Smooth muscle cell (in vitro differentiated cells): Measurements from ENCODE around the gene DYNC1LI2. TPM values are rescaled to one million over a fixed set of nuclear protein-coding genes. Genes with fewer than 3 reads are reported as not detected.

Source experiments
- DNase-seq: peaks from one replicate; lab custom pipeline; 2025; ENCODE audit not compliant: unreplicated experiment; lab: John Stamatoyannopoulos, UW
- H2AFZ ChIP-seq: fragments of 200-600 bp; sonication (generic); 2 replicates; pipeline ENCODE4 v1.6.0; 2016; ENCODE audit warnings: antibody characterized with exemption, low read depth, mild to moderate bottlenecking
- H3F3A ChIP-seq: fragments of 200-600 bp; sonication (generic); 2 replicates; pipeline ENCODE4 v1.6.0; 2017; ENCODE audit warnings: antibody characterized with exemption, low read depth
- H3K27ac ChIP-seq: fragments of 200-600 bp; sonication (generic); 2 replicates; pipeline ENCODE4 v1.5.1; 2016; ENCODE audit warnings: low read depth, mild to moderate bottlenecking
- H3K27me3 ChIP-seq: fragments of 200-600 bp; sonication (generic); 2 replicates; pipeline ENCODE4 v1.6.1; 2016; ENCODE audit warnings: low read depth, mild to moderate bottlenecking
- H3K36me3 ChIP-seq: fragments of 200-600 bp; sonication (generic); 2 replicates; pipeline ENCODE4 v1.5.1; 2016; ENCODE audit warnings: low read depth
- H3K4me1 ChIP-seq: fragments of 200-600 bp; sonication (generic); 2 replicates; pipeline ENCODE4 v1.5.1; 2016; ENCODE audit warnings: low read depth
- H3K4me2 ChIP-seq: fragments of 200-600 bp; sonication (generic); 2 replicates; pipeline ENCODE4 v1.6.0; 2016; ENCODE audit warnings: mild to moderate bottlenecking
- H3K4me3 ChIP-seq: fragments of 200-600 bp; sonication (generic); 2 replicates; pipeline ENCODE4 v1.5.1; 2016; ENCODE audit warnings: mild to moderate bottlenecking
- H3K79me2 ChIP-seq: fragments of 200-600 bp; sonication (generic); 2 replicates; pipeline ENCODE4 v1.6.0; 2016; ENCODE audit warnings: low read depth, mild to moderate bottlenecking
- H3K9ac ChIP-seq: fragments of 200-600 bp; sonication (generic); 2 replicates; pipeline ENCODE4 v1.6.0; 2016; ENCODE audit warnings: low read depth
- H3K9me3 ChIP-seq: fragments of 200-600 bp; sonication (generic); replicated peaks from 2 replicates; pipeline ENCODE4 v1.5.1; 2016; ENCODE audit warnings: low read depth
- H4K20me1 ChIP-seq: fragments of 200-600 bp; sonication (generic); 2 replicates; pipeline ENCODE4 v1.6.0; 2016; ENCODE audit warnings: low read depth
- CTCF ChIP-seq: fragments of 200-600 bp; sonication (generic); IDR thresholded peaks from 2 replicates; pipeline ENCODE4 v1.5.1; 2017; ENCODE audit warnings: borderline replicate concordance, mild to moderate bottlenecking, antibody characterized with exemption; ENCODE audit not compliant: insufficient read depth, poor library complexity, severe bottlenecking
- WGBS: methylation state at CpG from one replicate; pipeline ENCODE4 v1.1.7; 2016; ENCODE audit warnings: low lambda C conversion rate; 5-methylcytosine and 5-hydroxymethylcytosine counted together
- polyA plus RNA-seq: library from polyadenylated mRNA; unstranded; fragments of >200 nt; fragmentation: Nextera tagmentation; extraction: Ambion mirVana; gene quantifications from 2 replicates; pipeline ENCODE4 v1.2.1, GENCODE V29; 2016
- total RNA-seq: library from RNA; depleted of rRNA; stranded (reverse); fragments of >200 nt; gene quantifications from 2 replicates; pipeline ENCODE4 v1.2.3, GENCODE V29; 2014

Gene DYNC1LI2
- total and polyA plus RNA-seq, 2 experiments from 2014 or later = 74.1 to 90.8 TPM

- H3K27ac ChIP-seq = no peak overlapping the region
- no peaks in the 10 kb centered on the region for H3K27me3 ChIP-seq
- H3K4me2 ChIP-seq = no peak overlapping the region
- H4K20me1 ChIP-seq = peaks cover 21% of the 10 kb centered on the region
- DNase-seq = no peak
- no peaks in the 10 kb centered on the region for H3K9me3 ChIP-seq
- H3K79me2 ChIP-seq = no peaks in the 10 kb centered on the region
- H3F3A ChIP-seq = peaks cover 8% of the 10 kb centered on the region
- no peak overlapping the region for H2AFZ ChIP-seq
- TF ChIP-seq CTCF = peak; percentile 34
- H3K9ac ChIP-seq = no peak overlapping the region
- WGBS = 70% methylated on average over 12 of the region's 12 CpGs
- H3K36me3 ChIP-seq = peaks cover 4% of the 10 kb centered on the region
- no peak overlapping the region for H3K4me3 ChIP-seq
- H3K4me1 ChIP-seq = no peaks in the 10 kb centered on the region
These were observed 34.2 kb downstream of the DYNC1LI2 start for GRCh38 chr16:66717112-66717675.

GRCh38 chr16:66714654-66715307 is 36.6 kb downstream of the DYNC1LI2 start:
- no peaks in the 10 kb centered on the region for H3K9me3 ChIP-seq
- DNase-seq = no peak
- H3K27me3 ChIP-seq = no peaks in the 10 kb centered on the region
- H3K9ac ChIP-seq = no peak overlapping the region
- peaks cover 5% of the 10 kb centered on the region for H3F3A ChIP-seq
- H4K20me1 ChIP-seq = peaks cover 14% of the 10 kb centered on the region
- WGBS = 69% methylated on average over 6 of the region's 6 CpGs
- no peak overlapping the region for H2AFZ ChIP-seq
- H3K4me1 ChIP-seq = no peaks in the 10 kb centered on the region
- no peak overlapping the region for H3K4me3 ChIP-seq
- H3K36me3 ChIP-seq = no peaks in the 10 kb centered on the region
- H3K79me2 ChIP-seq = no peaks in the 10 kb centered on the region
- no peak for TF ChIP-seq CTCF
- no peak overlapping the region for H3K4me2 ChIP-seq
- no peak overlapping the region for H3K27ac ChIP-seq

- H3K36me3 ChIP-seq = no peaks in the 10 kb centered on the region
- no peaks in the 10 kb centered on the region for H3K79me2 ChIP-seq
- no peaks in the 10 kb centered on the region for H3K27me3 ChIP-seq
- H3K4me1 ChIP-seq = no peaks in the 10 kb centered on the region
- peaks cover 7% of the 10 kb centered on the region for H4K20me1 ChIP-seq
- no peak overlapping the region for H3K4me2 ChIP-seq
- TF ChIP-seq CTCF = no peak
- DNase-seq = no peak
- WGBS = 84% methylated on average over 6 of the region's 6 CpGs
- H3F3A ChIP-seq = peaks cover under 1% of the 10 kb centered on the region
- no peaks in the 10 kb centered on the region for H3K9me3 ChIP-seq
- H3K4me3 ChIP-seq = no peak overlapping the region
- H3K27ac ChIP-seq = no peak overlapping the region
- no peak overlapping the region for H3K9ac ChIP-seq
- H2AFZ ChIP-seq = no peak overlapping the region
These were observed 37.3 kb downstream of the DYNC1LI2 start for GRCh38 chr16:66714062-66714461.

GRCh38 chr16:66713076-66713475 is 38.3 kb downstream of the DYNC1LI2 start:
- Histone ChIP-seq H2AFZ (no peak overlapping the region), H3K9ac (no peak overlapping the region)
- 66% methylated on average over 2 of the region's 2 CpGs for WGBS

More at GRCh38 chr16:66713076-66713475, 38.3 kb downstream of the DYNC1LI2 start:
- H3K4me3 ChIP-seq = no peak overlapping the region
- no peaks in the 10 kb centered on the region for H3K27me3 ChIP-seq
- H3K27ac ChIP-seq = no peak overlapping the region
- H3K4me1 ChIP-seq = no peaks in the 10 kb centered on the region
- no peaks in the 10 kb centered on the region for H3K36me3 ChIP-seq
- no peaks in the 10 kb centered on the region for H3K9me3 ChIP-seq
- TF ChIP-seq CTCF = no peak
- no peaks in the 10 kb centered on the region for H3F3A ChIP-seq
- H3K79me2 ChIP-seq = no peaks in the 10 kb centered on the region
- DNase-seq = no peak
- H3K4me2 ChIP-seq = no peak overlapping the region
- peaks cover 7% of the 10 kb centered on the region for H4K20me1 ChIP-seq
